ENCODE measurements around the gene SNX8. TPM values are rescaled to one million over a fixed set of nuclear protein-coding genes. Genes with fewer than 3 reads are reported as not detected.

Gene SNX8
- total and polyA plus RNA-seq, 2 donors (not counting 1 experiment from before 2014, with no cell fraction given): 64.4 to 126 TPM

DNA sequence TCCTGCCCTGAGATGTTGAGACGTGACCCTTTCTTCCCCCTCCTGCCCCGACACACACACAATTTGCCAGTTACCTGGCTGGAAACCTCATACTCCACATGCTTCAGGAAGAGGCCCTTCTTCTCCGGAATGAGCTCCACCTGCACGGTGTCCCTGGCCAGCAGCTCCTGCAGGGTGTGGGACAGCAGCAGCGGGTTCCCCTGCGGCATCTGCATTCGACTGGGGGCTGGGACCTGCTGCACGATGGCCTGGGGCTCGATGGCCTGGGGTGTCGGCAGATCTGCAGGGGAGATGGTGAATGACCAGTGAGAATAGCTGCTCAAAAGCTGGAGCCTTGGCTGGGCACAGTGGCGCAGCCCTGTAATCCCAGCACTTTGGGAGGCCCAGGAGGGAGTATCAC, 36.2 kb downstream of the SNX8 start:
- Histone ChIP-seq H3K36me3 (replicated peaks in 1 of 2; ENCODE audit: control extremely low read depth in 1 of 2, control insufficient read depth in 1 of 2, extremely low read depth in 1 of 2, insufficient read depth in 2 of 2, low read length in 1 of 2) (peaks cover 0 to 35% of the 10 kb centered on the region in 2 experiments), H3K4me2 (replicated peaks; ENCODE audit: low read depth, low read length, poor library complexity, severe bottlenecking) (no peak overlapping the region), H3K27me3 (replicated peaks in 1 of 4; ENCODE audit: control extremely low read depth in 1 of 4, control insufficient read depth in 3 of 4, insufficient read depth in 4 of 4, low read length in 3 of 4) (no peaks in the 10 kb centered on the region), H2AFZ (ENCODE audit: insufficient read depth, low read depth, low read length, poor library complexity, severe bottlenecking) (no peak overlapping the region), H3K9me3 (ENCODE audit: control extremely low read depth in 1 of 3, control insufficient read depth in 2 of 3, insufficient read depth in 1 of 3, low read length in 2 of 3) (peaks cover 0 to 3% (median 0%) of the 10 kb centered on the region in 3 donors), H3K79me2 (ENCODE audit: control insufficient read depth, insufficient read depth, low read length) (peaks cover 55% of the 10 kb centered on the region), H3K27ac (ENCODE audit: low read length in 2 of 2) (no peak overlapping the region), H3K4me1 (ENCODE audit: control insufficient read depth in 2 of 2, insufficient read depth in 2 of 2, low read length in 2 of 2) (no peaks in the 10 kb centered on the region), H4K20me1 (ENCODE audit: control insufficient read depth, insufficient read depth, low read length, poor library complexity, severe bottlenecking) (peaks cover 36% of the 10 kb centered on the region), H3K9ac (ENCODE audit: low read length) (no peak overlapping the region), H3K4me3 (ENCODE audit: control extremely low read depth in 1 of 5, extremely low read depth in 1 of 5, insufficient read depth in 1 of 5, low read depth in 2 of 5, low read length in 4 of 5) (no peak overlapping the region)
- no peak for TF ChIP-seq EZH2 (IDR thresholded peaks at IDR 0.05; ENCODE audit: borderline replicate concordance, insufficient read depth, low read depth, low read length, poor library complexity, severe bottlenecking)
- TF ChIP-seq, protein P1, sequence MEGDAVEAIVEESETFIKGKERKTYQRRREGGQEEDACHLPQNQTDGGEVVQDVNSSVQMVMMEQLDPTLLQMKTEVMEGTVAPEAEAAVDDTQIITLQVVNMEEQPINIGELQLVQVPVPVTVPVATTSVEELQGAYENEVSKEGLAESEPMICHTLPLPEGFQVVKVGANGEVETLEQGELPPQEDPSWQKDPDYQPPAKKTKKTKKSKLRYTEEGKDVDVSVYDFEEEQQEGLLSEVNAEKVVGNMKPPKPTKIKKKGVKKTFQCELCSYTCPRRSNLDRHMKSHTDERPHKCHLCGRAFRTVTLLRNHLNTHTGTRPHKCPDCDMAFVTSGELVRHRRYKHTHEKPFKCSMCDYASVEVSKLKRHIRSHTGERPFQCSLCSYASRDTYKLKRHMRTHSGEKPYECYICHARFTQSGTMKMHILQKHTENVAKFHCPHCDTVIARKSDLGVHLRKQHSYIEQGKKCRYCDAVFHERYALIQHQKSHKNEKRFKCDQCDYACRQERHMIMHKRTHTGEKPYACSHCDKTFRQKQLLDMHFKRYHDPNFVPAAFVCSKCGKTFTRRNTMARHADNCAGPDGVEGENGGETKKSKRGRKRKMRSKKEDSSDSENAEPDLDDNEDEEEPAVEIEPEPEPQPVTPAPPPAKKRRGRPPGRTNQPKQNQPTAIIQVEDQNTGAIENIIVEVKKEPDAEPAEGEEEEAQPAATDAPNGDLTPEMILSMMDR (IDR thresholded peaks at IDR 0.05): no peak
- ATAC-seq (ENCODE audit: low read depth): no peak
- intact Hi-C loops (cut with micrococcal nuclease): no loop called here
- no peak for DNase-seq
- H3K4me1 Mint-ChIP-seq: peaks cover 31% of the 10 kb centered on the region
- H3K4me3 Mint-ChIP-seq: no peak overlapping the region
- WGBS (ENCODE audit: insufficient coverage): 97% methylated on average over 10 of the region's 11 CpGs
- no peak overlapping the region for H3K27ac Mint-ChIP-seq
- no peaks in the 10 kb centered on the region for H3K9me3 Mint-ChIP-seq (ENCODE audit: insufficient read depth)
- no peaks in the 10 kb centered on the region for H3K27me3 Mint-ChIP-seq
- ChIA-PET POLR2A (interaction anchor here (0.6 kb wide), 1 partner anchor 20 kb away, joined by 8 read pairs; no protein-coding TSS in a partner anchor), CTCF (no interaction called here)

DNA sequence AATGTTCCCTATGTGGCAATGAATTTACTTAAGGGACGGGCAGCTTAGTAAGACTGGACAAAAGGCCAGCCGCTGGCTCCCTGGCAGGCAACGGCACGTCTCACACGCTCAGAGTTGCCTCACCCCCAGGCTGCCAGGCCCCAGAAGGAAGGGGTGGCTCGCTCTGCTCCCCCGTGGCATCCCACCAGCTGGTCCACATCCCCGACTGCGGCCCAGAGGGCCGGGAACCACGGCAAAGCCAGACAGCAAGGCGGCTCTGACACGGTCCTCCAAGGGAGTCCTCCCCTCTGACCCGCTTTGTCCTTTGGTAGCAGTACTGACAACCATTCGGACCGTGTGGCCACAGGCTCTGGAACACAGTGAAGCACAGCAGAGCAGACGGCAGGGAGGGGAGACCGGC, 38.1 kb downstream of the SNX8 start:
- 98% methylated on average over 18 of the region's 18 CpGs for WGBS (ENCODE audit: insufficient coverage)
- CTCF ChIA-PET: no interaction called here

More for the DNA sequence above, 38.1 kb downstream of the SNX8 start:
- H3K27me3 ChIP-seq (replicated peaks in 1 of 4; ENCODE audit: control extremely low read depth in 1 of 4, control insufficient read depth in 3 of 4, insufficient read depth in 4 of 4, low read length in 3 of 4): no peaks in the 10 kb centered on the region
- H3K9ac ChIP-seq (ENCODE audit: low read length): no peak overlapping the region
- H3K36me3 ChIP-seq (replicated peaks in 1 of 2; ENCODE audit: control extremely low read depth in 1 of 2, control insufficient read depth in 1 of 2, extremely low read depth in 1 of 2, insufficient read depth in 2 of 2, low read length in 1 of 2): peaks cover 0 to 51% of the 10 kb centered on the region in 2 experiments
- TF ChIP-seq, protein P1 (IDR thresholded peaks at IDR 0.05): no peak
- no peak for TF ChIP-seq EZH2 (IDR thresholded peaks at IDR 0.05; ENCODE audit: borderline replicate concordance, insufficient read depth, low read depth, low read length, poor library complexity, severe bottlenecking)
- intact Hi-C loops (cut with micrococcal nuclease): no loop called here
- Mint-ChIP-seq H3K9me3 (ENCODE audit: insufficient read depth) (no peaks in the 10 kb centered on the region), H3K4me3 (no peak overlapping the region), H3K27ac (no peak overlapping the region), H3K4me1 (peaks cover 16% of the 10 kb centered on the region), H3K27me3 (no peaks in the 10 kb centered on the region)
- H2AFZ ChIP-seq (ENCODE audit: insufficient read depth, low read depth, low read length, poor library complexity, severe bottlenecking): no peak overlapping the region
- no peak for DNase-seq
- H3K79me2 ChIP-seq (ENCODE audit: control insufficient read depth, insufficient read depth, low read length): peaks cover 39% of the 10 kb centered on the region
- no peaks in the 10 kb centered on the region for H3K4me1 ChIP-seq (ENCODE audit: control insufficient read depth in 2 of 2, insufficient read depth in 2 of 2, low read length in 2 of 2)
- no peak for ATAC-seq (ENCODE audit: low read depth)
- H3K4me3 ChIP-seq (ENCODE audit: control extremely low read depth in 1 of 5, extremely low read depth in 1 of 5, insufficient read depth in 1 of 5, low read depth in 2 of 5, low read length in 4 of 5): no peak overlapping the region
- H3K4me2 ChIP-seq (replicated peaks; ENCODE audit: low read depth, low read length, poor library complexity, severe bottlenecking): no peak overlapping the region
- peaks cover 0 to 3% (median 0%) of the 10 kb centered on the region in 3 donors for H3K9me3 ChIP-seq (ENCODE audit: control extremely low read depth in 1 of 3, control insufficient read depth in 2 of 3, insufficient read depth in 1 of 3, low read length in 2 of 3)
- no peak overlapping the region for H3K27ac ChIP-seq (ENCODE audit: low read length in 2 of 2)
- peaks cover 18% of the 10 kb centered on the region for H4K20me1 ChIP-seq (ENCODE audit: control insufficient read depth, insufficient read depth, low read length, poor library complexity, severe bottlenecking)
- POLR2A ChIA-PET: interaction anchor here (0.5 to 0.6 kb wide), 2 partner anchors 15 to 72 kb away, joined by 5 to 6 read pairs; no protein-coding TSS in a partner anchor

All from B cell (primary cell).